T1000 (cell line): ENCODE data around the gene TUSC2.

Experiments used
- DNase-seq: peaks from one replicate; lab custom pipeline; 2025; ENCODE audit warnings: mixed read lengths; lab: John Stamatoyannopoulos, UW

TUSC2 gene

GRCh38 chr3:50334339-50335075 is 6.5 kb upstream of the TUSC2 start:
- DNase-seq, result no peak

GRCh38 chr3:50333744-50334328 is 5.8 kb upstream of the TUSC2 start:
- no peak for DNase-seq

- no peak for DNase-seq
Observed at GRCh38 chr3:50331364-50331907, 3.4 kb upstream of the TUSC2 start.

GRCh38 chr3:50330330-50330729 is 2.3 kb upstream of the TUSC2 start:
- no peak for DNase-seq

GRCh38 chr3:50327129-50327528 is 894 bp downstream of the TUSC2 start:
- no peak for DNase-seq

- no peak for DNase-seq
Observed at GRCh38 chr3:50326182-50326541, 1.9 kb downstream of the TUSC2 start.

GRCh38 chr3:50325497-50326181 is 2.4 kb downstream of the TUSC2 start:
- no peak for DNase-seq

GRCh38 chr3:50325113-50325480 is 2.9 kb downstream of the TUSC2 start:
- DNase-seq, result no peak

GRCh38 chr3:50324351-50325112 is 3.5 kb downstream of the TUSC2 start:
- peak; percentile 47 for DNase-seq

GRCh38 chr3:50323614-50324199 is 4.3 kb downstream of the TUSC2 start:
- DNase-seq, result no peak

GRCh38 chr3:50323092-50323600 is 4.9 kb downstream of the TUSC2 start:
- no peak for DNase-seq

- no peak for DNase-seq
Observed at GRCh38 chr3:50322386-50323091, 5.5 kb downstream of the TUSC2 start, which contains the start of gene HYAL2. TSS of gene HYAL2 (minus strand) at chr3:50322745. CDS start at chr3:50320489, 2,256 bp downstream.

- DNase-seq, result no peak
Observed at GRCh38 chr3:50322115-50322385, 6.0 kb downstream of the TUSC2 start.

- DNase-seq, result peak; percentile 87
Observed at GRCh38 chr3:50321336-50322114, 6.5 kb downstream of the TUSC2 start.

GRCh38 chr3:50320853-50321335 is 7.1 kb downstream of the TUSC2 start:
- DNase-seq, result peak; percentile 73

GRCh38 chr3:50319894-50320625 is 8.0 kb downstream of the TUSC2 start:
- no peak for DNase-seq

- DNase-seq, result no peak
Observed at GRCh38 chr3:50319181-50319893, 8.7 kb downstream of the TUSC2 start.

GRCh38 chr3:50318615-50319014 is 9.4 kb downstream of the TUSC2 start:
- no peak for DNase-seq

GRCh38 chr3:50318163-50318562 is 9.9 kb downstream of the TUSC2 start:
- DNase-seq, result no peak
